Parathyroid adenoma (tissue), 2 donors: ENCODE data around the gene INTS15.

Experiments used
- H2AFZ ChIP-seq: fragments of 300-600 bp; sonication (generic); one replicate; pipeline ENCODE4 v1.7.0; 2017; ENCODE audit warnings: antibody characterized with exemption, mild to moderate bottlenecking
- H3K27ac ChIP-seq: fragments of 300-600 bp; sonication (generic); one replicate; pipeline ENCODE4 v1.7.0; 2017
- H3K27me3 ChIP-seq: fragments of 300-600 bp; sonication (generic); one replicate; pipeline ENCODE4 v1.7.0; 2017; ENCODE audit warnings: low read length; ENCODE audit not compliant: control insufficient read depth, insufficient read depth
- H3K36me3 ChIP-seq: fragments of 300-600 bp; sonication (generic); one replicate; pipeline ENCODE4 v1.7.0; 2017; ENCODE audit warnings: low read length; ENCODE audit not compliant: control insufficient read depth, insufficient read depth
- H3K4me1 ChIP-seq: fragments of 300-600 bp; sonication (generic); one replicate; pipeline ENCODE4 v1.7.0; 2017; ENCODE audit warnings: control low read depth
- H3K4me2 ChIP-seq: fragments of 300-600 bp; sonication (generic); one replicate; pipeline ENCODE4 v1.7.0; 2017; ENCODE audit warnings: low read length
- H3K4me3 ChIP-seq: fragments of 300-600 bp; sonication (generic); one replicate; pipeline ENCODE4 v1.7.0; 2017; ENCODE audit warnings: low read depth, low read length
- H3K79me2 ChIP-seq: fragments of 300-600 bp; sonication (generic); one replicate; pipeline ENCODE4 v1.7.0; 2017; ENCODE audit warnings: control low read depth
- H3K9ac ChIP-seq: fragments of 300-600 bp; sonication (generic); one replicate; pipeline ENCODE4 v1.7.0; 2017; ENCODE audit warnings: mild to moderate bottlenecking
- H3K9me3 ChIP-seq: fragments of 300-600 bp; sonication (generic); one replicate; pipeline ENCODE4 v1.7.0; 2017; ENCODE audit warnings: low read length; ENCODE audit not compliant: control insufficient read depth
- TF ChIP-seq, protein P1 (sequence below): fragments of 300-600 bp; sonication (generic); IDR thresholded peaks from one replicate; pipeline ENCODE4 v1.7.0; 2017; ENCODE audit warnings: antibody characterized with exemption, mild to moderate bottlenecking
- donor health status: primary hyperparathyroidism.

Gene INTS15

GRCh38 chr7:6613706-6614105 lies 23.9 kb downstream of the INTS15 start:
- Histone ChIP-seq H3K4me2 (no peak overlapping the region), H3K4me3 (no peak overlapping the region), H3K27ac (no peak overlapping the region), H3K36me3 (no peaks in the 10 kb centered on the region), H2AFZ (no peak overlapping the region), H3K9ac (no peak overlapping the region), H3K27me3 (no peaks in the 10 kb centered on the region), H3K79me2 (no peaks in the 10 kb centered on the region), H3K4me1 (peaks cover 2% of the 10 kb centered on the region), H3K9me3 (no peaks in the 10 kb centered on the region)
- TF ChIP-seq, protein P1, sequence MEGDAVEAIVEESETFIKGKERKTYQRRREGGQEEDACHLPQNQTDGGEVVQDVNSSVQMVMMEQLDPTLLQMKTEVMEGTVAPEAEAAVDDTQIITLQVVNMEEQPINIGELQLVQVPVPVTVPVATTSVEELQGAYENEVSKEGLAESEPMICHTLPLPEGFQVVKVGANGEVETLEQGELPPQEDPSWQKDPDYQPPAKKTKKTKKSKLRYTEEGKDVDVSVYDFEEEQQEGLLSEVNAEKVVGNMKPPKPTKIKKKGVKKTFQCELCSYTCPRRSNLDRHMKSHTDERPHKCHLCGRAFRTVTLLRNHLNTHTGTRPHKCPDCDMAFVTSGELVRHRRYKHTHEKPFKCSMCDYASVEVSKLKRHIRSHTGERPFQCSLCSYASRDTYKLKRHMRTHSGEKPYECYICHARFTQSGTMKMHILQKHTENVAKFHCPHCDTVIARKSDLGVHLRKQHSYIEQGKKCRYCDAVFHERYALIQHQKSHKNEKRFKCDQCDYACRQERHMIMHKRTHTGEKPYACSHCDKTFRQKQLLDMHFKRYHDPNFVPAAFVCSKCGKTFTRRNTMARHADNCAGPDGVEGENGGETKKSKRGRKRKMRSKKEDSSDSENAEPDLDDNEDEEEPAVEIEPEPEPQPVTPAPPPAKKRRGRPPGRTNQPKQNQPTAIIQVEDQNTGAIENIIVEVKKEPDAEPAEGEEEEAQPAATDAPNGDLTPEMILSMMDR, result no peak

DNA sequence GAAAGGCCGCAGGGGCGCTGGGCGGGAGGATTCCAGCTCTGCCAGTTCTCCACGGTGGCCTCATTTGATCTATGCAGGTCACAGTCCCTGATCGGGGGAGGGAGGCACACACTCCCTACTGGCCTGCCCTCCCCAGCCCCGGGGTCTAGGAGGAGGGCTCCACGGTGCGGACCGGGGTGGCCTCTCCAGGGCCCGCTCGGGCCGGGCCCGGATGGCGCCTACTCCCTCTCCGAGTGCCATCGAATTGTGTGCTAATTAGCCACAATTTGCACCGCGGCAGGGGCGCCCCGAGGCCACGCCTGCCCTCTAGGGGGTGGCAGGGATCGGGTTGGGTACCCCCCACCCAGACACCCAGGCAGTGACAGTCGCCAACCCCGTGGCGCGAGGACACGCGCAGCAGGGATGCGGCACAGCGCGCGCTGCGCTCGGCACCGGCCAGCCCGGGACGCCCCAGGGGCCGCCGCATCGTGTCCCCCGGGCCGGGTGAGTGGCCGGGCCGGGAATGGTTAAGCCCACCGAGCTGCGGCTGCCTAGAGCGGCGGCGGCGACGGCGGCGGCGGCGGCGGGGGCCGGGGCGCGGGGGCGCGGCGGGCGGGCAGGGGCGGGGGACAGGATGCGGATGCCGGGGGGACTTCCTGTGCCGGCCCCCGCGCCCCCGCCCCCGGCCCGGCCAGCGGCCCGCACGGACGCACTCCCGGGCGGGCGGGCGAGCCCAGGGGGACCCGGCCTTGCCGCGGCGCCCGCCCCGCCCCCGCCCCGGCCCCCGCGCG lies 25.3 kb downstream of the INTS15 start, which contains the start of gene ZNF853:
Gene ZNF853, plus strand, starts transcription at position 658 of the 770 bp plus-strand sequence. CDS start 565 bp downstream, outside the sequence.
- no peak within 1 kb of the TSS for H3K9ac ChIP-seq
- no peaks in the 10 kb centered on the region for H3K79me2 ChIP-seq
- TF ChIP-seq, protein P1, result no peak
- peak within 1 kb of the TSS; percentile 91 for H3K4me2 ChIP-seq
- H3K27me3 ChIP-seq, result no peaks in the 10 kb centered on the region
- H3K4me1 ChIP-seq, result peaks cover 2% of the 10 kb centered on the region
- H2AFZ ChIP-seq, result peak within 1 kb of the TSS; percentile 81
- peak within 1 kb of the TSS; percentile 47 for H3K4me3 ChIP-seq
- H3K36me3 ChIP-seq, result no peaks in the 10 kb centered on the region
- H3K27ac ChIP-seq, result no peak within 1 kb of the TSS
- no peaks in the 10 kb centered on the region for H3K9me3 ChIP-seq

DNA sequence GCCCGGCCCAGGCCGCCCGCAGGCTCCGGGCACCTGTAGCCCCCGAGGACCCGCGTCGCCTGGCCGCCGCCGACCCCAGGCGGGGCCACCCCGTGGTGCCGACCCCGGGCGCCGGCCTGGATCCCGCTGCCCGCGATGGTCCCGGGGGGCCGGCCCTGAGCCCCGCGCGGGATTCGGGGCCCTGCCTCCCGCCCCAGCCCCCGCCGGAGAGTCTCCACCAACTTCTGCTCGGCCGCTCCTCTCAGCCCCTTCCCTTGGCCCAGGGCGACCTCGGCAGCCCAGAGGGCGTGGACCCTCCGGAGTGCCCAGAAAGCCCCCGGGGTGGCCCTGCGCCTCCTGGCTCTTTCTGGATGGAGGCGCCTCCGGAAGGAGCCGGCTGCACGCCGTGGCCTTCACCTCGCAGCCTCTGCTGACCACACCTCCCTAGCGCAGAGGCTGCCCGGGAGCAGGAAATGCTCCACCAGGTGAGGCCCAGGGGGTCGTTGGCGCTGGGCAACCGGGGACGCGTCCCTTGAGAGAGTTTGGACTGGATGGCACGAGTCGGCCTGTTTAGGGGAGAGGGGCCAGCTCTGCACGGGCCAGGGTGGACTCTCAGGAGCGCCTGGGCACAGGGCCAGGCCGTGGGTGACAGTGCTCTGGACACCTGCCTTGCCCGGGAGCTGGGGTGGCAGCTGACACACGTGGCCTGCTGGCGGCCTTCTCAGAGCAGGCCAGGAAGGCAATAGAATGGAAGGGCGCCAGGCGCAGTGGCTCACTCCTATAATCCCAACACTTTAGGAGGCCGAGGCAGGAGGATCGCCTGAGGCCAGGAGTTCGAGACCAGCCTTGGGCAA lies 26.1 kb downstream of the INTS15 start:
- H3K27ac ChIP-seq, result no peak overlapping the region
- H3K4me3 ChIP-seq, result peak overlapping the region; percentile 47
- TF ChIP-seq, protein P1, result no peak
- no peaks in the 10 kb centered on the region for H3K9me3 ChIP-seq
- no peaks in the 10 kb centered on the region for H3K79me2 ChIP-seq
- peak overlapping the region; percentile 91 for H3K4me2 ChIP-seq
- no peak overlapping the region for H3K9ac ChIP-seq
- no peaks in the 10 kb centered on the region for H3K36me3 ChIP-seq
- H2AFZ ChIP-seq, result peak overlapping the region; percentile 70
- H3K4me1 ChIP-seq, result peaks cover 2% of the 10 kb centered on the region
- no peaks in the 10 kb centered on the region for H3K27me3 ChIP-seq

DNA sequence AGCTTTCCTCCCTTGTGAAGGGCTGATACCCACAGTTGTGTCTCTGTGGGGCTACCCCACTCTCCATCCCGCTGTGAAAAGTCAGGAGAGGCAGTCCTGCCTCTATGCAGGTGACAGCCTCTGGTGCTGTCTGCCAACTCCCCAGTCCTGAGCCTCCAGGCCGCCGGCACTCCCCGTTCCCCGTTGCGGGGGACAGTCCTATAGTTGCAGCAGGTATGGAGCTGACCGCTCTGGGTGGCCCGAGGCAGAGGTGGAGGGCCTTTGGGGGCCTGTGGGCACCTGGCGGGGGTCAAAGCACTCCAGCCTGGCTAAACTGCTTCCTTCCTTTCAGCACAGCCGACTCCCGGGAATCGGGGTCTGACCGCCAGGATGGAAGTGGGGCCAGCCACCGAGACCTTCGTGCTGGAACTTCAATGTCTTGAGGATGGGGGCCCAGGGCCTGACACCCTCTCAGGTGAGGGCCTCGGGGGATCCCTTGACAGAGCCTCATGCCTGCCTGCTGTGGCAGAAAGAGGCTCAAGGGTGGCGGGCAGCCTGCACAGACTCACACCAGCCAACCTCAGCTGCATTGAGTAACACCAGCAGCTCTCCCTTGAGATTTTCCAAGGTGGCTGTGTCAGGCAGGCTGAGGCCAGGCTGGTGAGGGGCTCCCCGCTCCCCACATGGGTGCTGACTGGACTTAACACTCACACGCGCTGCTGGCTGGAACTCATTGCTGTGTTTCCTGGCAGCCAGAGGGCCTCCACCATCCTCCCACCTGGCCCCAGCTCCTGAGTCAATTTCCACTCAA lies 27.2 kb downstream of the INTS15 start:
- Histone ChIP-seq H3K27ac (no peak overlapping the region), H3K4me2 (no peak overlapping the region), H3K36me3 (no peaks in the 10 kb centered on the region), H3K27me3 (no peaks in the 10 kb centered on the region), H3K79me2 (no peaks in the 10 kb centered on the region), H3K9ac (no peak overlapping the region), H3K4me3 (no peak overlapping the region), H3K4me1 (peaks cover 2% of the 10 kb centered on the region), H2AFZ (no peak overlapping the region), H3K9me3 (no peaks in the 10 kb centered on the region)
- TF ChIP-seq, protein P1, result no peak
